ENCODE results near the gene ZBBX.

ZBBX gene

DNA sequence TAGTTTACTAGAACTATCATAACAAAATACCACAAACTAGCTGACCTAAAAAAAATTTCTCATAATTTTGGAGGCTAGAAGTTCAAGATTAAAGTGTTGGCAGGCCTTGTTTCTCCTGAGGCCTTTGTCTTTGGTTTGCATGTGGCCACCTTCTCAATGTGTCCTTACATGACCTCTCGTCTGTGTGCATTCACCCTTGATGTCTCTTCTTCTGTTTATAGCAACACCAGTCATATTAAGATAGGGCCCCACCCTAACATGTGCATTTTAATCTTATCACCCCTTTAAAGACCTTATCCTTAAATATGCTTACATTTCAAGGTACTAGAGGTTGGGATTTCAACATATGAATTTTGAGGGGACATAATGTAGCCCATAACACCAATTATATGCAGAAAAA lies 177.0 kb downstream of the ZBBX start:
- Histone ChIP-seq H3K9me3 (replicated peaks; ENCODE audit: insufficient read depth, low read length) (no peaks in the 10 kb centered on the region), H3K27ac (ENCODE audit: low read length) (no peak overlapping the region), H3K9me2 (replicated peaks; ENCODE audit: insufficient read depth, low read length) (no peaks in the 10 kb centered on the region), H3F3A (ENCODE audit: insufficient read depth, low read length) (no peaks in the 10 kb centered on the region), H3K79me2 (ENCODE audit: low read length) (no peaks in the 10 kb centered on the region), H3K9ac (ENCODE audit: low read length) (no peak overlapping the region), H3K4me3 (ENCODE audit: low read length) (no peak overlapping the region), H4K20me1 (ENCODE audit: insufficient read depth, low read length) (no peaks in the 10 kb centered on the region), H3K4me2 (ENCODE audit: low read depth, low read length) (no peak overlapping the region), H2AFZ (ENCODE audit: low read length) (no peak overlapping the region), H3K27me3 (replicated peaks; ENCODE audit: insufficient read depth, low read length) (no peaks in the 10 kb centered on the region), H3K36me3 (replicated peaks; ENCODE audit: insufficient read depth, low read length) (no peaks in the 10 kb centered on the region), H3K4me1 (ENCODE audit: low read length) (no peaks in the 10 kb centered on the region)
- no peak for DNase-seq
- TF ChIP-seq, protein P1, sequence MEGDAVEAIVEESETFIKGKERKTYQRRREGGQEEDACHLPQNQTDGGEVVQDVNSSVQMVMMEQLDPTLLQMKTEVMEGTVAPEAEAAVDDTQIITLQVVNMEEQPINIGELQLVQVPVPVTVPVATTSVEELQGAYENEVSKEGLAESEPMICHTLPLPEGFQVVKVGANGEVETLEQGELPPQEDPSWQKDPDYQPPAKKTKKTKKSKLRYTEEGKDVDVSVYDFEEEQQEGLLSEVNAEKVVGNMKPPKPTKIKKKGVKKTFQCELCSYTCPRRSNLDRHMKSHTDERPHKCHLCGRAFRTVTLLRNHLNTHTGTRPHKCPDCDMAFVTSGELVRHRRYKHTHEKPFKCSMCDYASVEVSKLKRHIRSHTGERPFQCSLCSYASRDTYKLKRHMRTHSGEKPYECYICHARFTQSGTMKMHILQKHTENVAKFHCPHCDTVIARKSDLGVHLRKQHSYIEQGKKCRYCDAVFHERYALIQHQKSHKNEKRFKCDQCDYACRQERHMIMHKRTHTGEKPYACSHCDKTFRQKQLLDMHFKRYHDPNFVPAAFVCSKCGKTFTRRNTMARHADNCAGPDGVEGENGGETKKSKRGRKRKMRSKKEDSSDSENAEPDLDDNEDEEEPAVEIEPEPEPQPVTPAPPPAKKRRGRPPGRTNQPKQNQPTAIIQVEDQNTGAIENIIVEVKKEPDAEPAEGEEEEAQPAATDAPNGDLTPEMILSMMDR (IDR thresholded peaks at IDR 0.05; ENCODE audit: low read length): no peak
- TF ChIP-seq EZH2phosphoT487 (IDR thresholded peaks at IDR 0.05; ENCODE audit: low read length): no peak
- TF ChIP-seq EZH2 (optimal IDR thresholded peaks at IDR 0.05; ENCODE audit: low read depth, low read length): no peak

DNA sequence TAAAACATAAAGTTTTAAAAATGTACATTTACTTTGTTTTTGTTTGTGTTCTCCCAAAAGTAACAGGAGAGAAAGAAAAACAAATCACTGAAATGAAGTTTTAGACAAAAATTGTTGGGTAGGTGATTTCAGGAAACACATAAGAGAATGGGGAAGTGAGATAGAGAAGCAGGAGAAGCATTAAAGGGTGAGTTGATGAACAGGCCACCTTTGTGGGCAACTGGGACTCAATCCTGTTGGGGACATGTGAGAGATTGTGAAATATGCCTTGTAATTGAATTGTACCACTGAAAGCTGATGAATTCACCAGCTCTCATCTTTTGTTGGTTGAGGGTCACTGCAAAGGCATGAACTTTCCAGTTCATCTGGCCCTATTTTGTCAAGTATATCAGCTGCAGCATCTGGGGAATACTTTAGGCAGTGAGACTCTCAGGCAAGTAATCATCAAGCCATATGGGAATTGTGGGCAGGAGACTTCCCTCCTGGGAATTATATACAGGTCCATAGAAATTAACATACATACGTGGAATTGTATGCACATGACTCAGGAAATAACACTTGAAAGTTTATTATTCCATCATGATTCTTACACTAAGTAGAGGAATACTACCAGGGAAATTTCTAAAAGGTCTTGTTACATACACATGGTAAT lies 181.0 kb downstream of the ZBBX start:
- H3K4me3 ChIP-seq (ENCODE audit: low read length): no peak overlapping the region
- H3K36me3 ChIP-seq (replicated peaks; ENCODE audit: insufficient read depth, low read length): no peaks in the 10 kb centered on the region
- H3K27ac ChIP-seq (ENCODE audit: low read length): no peak overlapping the region
- TF ChIP-seq EZH2phosphoT487 (IDR thresholded peaks at IDR 0.05; ENCODE audit: low read length): no peak
- no peak overlapping the region for H3K9ac ChIP-seq (ENCODE audit: low read length)
- H3K9me3 ChIP-seq (replicated peaks; ENCODE audit: insufficient read depth, low read length): no peaks in the 10 kb centered on the region
- no peaks in the 10 kb centered on the region for H3K79me2 ChIP-seq (ENCODE audit: low read length)
- H3K27me3 ChIP-seq (replicated peaks; ENCODE audit: insufficient read depth, low read length): no peaks in the 10 kb centered on the region
- peak; percentile 17 for DNase-seq
- no peak overlapping the region; the same call in 1 of the 2 replicates for H3K4me2 ChIP-seq (ENCODE audit: low read depth, low read length)
- no peaks in the 10 kb centered on the region for H3F3A ChIP-seq (ENCODE audit: insufficient read depth, low read length)
- H2AFZ ChIP-seq (ENCODE audit: low read length): peak overlapping the region; percentile 2; the same call in 1 of the 2 replicates
- no peaks in the 10 kb centered on the region for H4K20me1 ChIP-seq (ENCODE audit: insufficient read depth, low read length)
- no peaks in the 10 kb centered on the region for H3K9me2 ChIP-seq (replicated peaks; ENCODE audit: insufficient read depth, low read length)
- no peaks in the 10 kb centered on the region for H3K4me1 ChIP-seq (ENCODE audit: low read length)

Measured in MM.1S (cell line).